ENCODE results near the gene ARFRP1. TPM values are rescaled to one million over a fixed set of nuclear protein-coding genes. Genes with fewer than 3 reads are reported as not detected.
A peak's percentile ranks its signal among the peaks of the same experiment; 100 is the strongest.

The ARFRP1 gene
- total and polyA plus RNA-seq, 2 of the 13 experiments (the other 11 are each of a cell fraction or from before 2014, with no cell fraction given): 32.0 to 51.1 TPM

- TF ChIP-seq, protein P1, sequence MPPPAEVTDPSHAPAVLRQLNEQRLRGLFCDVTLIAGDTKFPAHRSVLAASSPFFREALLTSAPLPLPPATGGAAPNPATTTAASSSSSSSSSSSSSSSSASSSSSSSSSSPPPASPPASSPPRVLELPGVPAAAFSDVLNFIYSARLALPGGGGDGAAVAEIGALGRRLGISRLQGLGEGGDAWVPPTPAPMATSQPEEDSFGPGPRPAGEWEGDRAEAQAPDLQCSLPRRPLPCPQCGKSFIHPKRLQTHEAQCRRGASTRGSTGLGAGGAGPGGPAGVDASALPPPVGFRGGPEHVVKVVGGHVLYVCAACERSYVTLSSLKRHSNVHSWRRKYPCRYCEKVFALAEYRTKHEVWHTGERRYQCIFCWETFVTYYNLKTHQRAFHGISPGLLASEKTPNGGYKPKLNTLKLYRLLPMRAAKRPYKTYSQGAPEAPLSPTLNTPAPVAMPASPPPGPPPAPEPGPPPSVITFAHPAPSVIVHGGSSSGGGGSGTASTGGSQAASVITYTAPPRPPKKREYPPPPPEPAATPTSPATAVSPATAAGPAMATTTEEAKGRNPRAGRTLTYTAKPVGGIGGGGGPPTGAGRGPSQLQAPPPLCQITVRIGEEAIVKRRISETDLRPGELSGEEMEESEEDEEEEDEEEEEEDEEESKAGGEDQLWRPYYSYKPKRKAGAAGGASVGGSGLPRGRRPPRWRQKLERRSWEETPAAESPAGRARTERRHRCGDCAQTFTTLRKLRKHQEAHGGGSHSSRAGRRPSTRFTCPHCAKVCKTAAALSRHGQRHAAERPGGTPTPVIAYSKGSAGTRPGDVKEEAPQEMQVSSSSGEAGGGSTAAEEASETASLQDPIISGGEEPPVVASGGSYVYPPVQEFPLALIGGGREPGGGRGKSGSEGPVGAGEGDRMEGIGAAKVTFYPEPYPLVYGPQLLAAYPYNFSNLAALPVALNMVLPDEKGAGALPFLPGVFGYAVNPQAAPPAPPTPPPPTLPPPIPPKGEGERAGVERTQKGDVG (CRISPR knock-in tag; IDR thresholded peaks at IDR 0.05; ENCODE audit: borderline replicate concordance): peak; percentile 64
- TF ChIP-seq NFKB2 (CRISPR knock-in tag; IDR thresholded peaks at IDR 0.05; ENCODE audit: borderline replicate concordance): no peak; the same call in 1 of the 2 replicates
- TF ChIP-seq CC2D1A (CRISPR knock-in tag; IDR thresholded peaks at IDR 0.05): 0 out of 2 replicates have a peak, but pooled peaks have one; percentile 83
- peak; percentile 91 for TF ChIP-seq TFDP2 (CRISPR knock-in tag; IDR thresholded peaks at IDR 0.05)
- TF ChIP-seq, protein P2, sequence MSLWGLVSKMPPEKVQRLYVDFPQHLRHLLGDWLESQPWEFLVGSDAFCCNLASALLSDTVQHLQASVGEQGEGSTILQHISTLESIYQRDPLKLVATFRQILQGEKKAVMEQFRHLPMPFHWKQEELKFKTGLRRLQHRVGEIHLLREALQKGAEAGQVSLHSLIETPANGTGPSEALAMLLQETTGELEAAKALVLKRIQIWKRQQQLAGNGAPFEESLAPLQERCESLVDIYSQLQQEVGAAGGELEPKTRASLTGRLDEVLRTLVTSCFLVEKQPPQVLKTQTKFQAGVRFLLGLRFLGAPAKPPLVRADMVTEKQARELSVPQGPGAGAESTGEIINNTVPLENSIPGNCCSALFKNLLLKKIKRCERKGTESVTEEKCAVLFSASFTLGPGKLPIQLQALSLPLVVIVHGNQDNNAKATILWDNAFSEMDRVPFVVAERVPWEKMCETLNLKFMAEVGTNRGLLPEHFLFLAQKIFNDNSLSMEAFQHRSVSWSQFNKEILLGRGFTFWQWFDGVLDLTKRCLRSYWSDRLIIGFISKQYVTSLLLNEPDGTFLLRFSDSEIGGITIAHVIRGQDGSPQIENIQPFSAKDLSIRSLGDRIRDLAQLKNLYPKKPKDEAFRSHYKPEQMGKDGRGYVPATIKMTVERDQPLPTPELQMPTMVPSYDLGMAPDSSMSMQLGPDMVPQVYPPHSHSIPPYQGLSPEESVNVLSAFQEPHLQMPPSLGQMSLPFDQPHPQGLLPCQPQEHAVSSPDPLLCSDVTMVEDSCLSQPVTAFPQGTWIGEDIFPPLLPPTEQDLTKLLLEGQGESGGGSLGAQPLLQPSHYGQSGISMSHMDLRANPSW (CRISPR knock-in tag; IDR thresholded peaks at IDR 0.05; ENCODE audit: borderline replicate concordance): 0 out of 2 replicates have a peak, but pooled peaks have one; percentile 24
- TF ChIP-seq ARNTL (CRISPR knock-in tag; IDR thresholded peaks at IDR 0.05): no peak; the same call in 1 of the 2 replicates
- TF ChIP-seq ZNF777 (CRISPR knock-in tag; IDR thresholded peaks at IDR 0.05): no peak
- peak; percentile 46 for TF ChIP-seq RBM39 (IDR thresholded peaks at IDR 0.05; ENCODE audit: low read depth, low read length, poor library complexity, severe bottlenecking)
- no peak for TF ChIP-seq KLF9 (CRISPR knock-in tag; IDR thresholded peaks at IDR 0.05; ENCODE audit: low read depth)
- no peak for TF ChIP-seq ZNF510 (CRISPR knock-in tag; IDR thresholded peaks at IDR 0.05; ENCODE audit: low read depth)
- peak; percentile 50 for TF ChIP-seq SP4 (CRISPR knock-in tag; IDR thresholded peaks at IDR 0.05)
- peak; percentile 12; the same call in 1 of the 2 replicates for TF ChIP-seq ZBTB1 (CRISPR knock-in tag; IDR thresholded peaks at IDR 0.05; ENCODE audit: borderline replicate concordance)
- no peak for TF ChIP-seq ZNF460 (CRISPR knock-in tag; IDR thresholded peaks at IDR 0.05; ENCODE audit: borderline replicate concordance)
- no peak for TF ChIP-seq SKIL (CRISPR knock-in tag; IDR thresholded peaks at IDR 0.05; ENCODE audit: borderline replicate concordance)
- TF ChIP-seq DMAP1 (CRISPR knock-in tag; IDR thresholded peaks at IDR 0.05): no peak
- TF ChIP-seq ZFP36 (IDR thresholded peaks at IDR 0.05; ENCODE audit: borderline replicate concordance, low read depth, low read length, partially characterized antibody): no peak
- TF ChIP-seq IKZF5 (CRISPR knock-in tag; IDR thresholded peaks at IDR 0.05): peak; percentile 50; the same call in 1 of the 2 replicates
- no peak for TF ChIP-seq TP53 (CRISPR knock-in tag; conservative IDR thresholded peaks at IDR 0.05)
Observed at GRCh38 chr20:63736893-63737694, 29.3 kb upstream of the ARFRP1 start (continued).
